HCT116 (cell line): ENCODE measurements around the gene RCOR3. TPM values are rescaled to one million over a fixed set of nuclear protein-coding genes. Genes with fewer than 3 reads are reported as not detected.

Experiments
- ATAC-seq: fragments of 200-7000 bp; cut with Tn5 transposase; 2 replicates; pipeline ENCODE4 v1.9.1; 2020; ENCODE audit warnings: mild to moderate bottlenecking, moderate library complexity
- BruUV-seq: library from RNA; stranded (reverse); fragments of 400-500 nt; replicated peaks from 2 replicates; lab custom pipeline; 2021; lab: Mats Ljungman, UMichigan
- CTCF ChIA-PET: fragments of 300-600 bp; sonication (Branson Sonifier 250); formaldehyde crosslinking; loops from one replicate; lab custom pipeline; 2021; ENCODE audit warnings: antibody characterized with exemption; lab: Charles Lee
- POLR2A ChIA-PET: fragments of 300-600, 350-600 bp; sonication (Branson Sonifier 250); formaldehyde crosslinking; loops from one replicate; lab custom pipeline; 2021; ENCODE audit warnings: antibody characterized with exemption; lab: Charles Lee
- RAD21 ChIA-PET, 2 experiments: fragments of 300-600 bp; sonication (Branson Sonifier 250); formaldehyde crosslinking; loops; one replicate each; lab custom pipeline; 2023; ENCODE audit warnings: low total read pairs in 2 of 2; ENCODE audit not compliant: uncharacterized antibody in 2 of 2, unreplicated experiment in 2 of 2, low non-redundant PET in 1 of 2; lab: Charles Lee
- DNase-seq: peaks from one replicate; pipeline ENCODE4 v3.0.0-alpha.2; 2010; ENCODE audit warnings: low read depth, low spot score
- H2AFZ ChIP-seq: fragments of 200-600 bp; shearing (Covaris generic), sonication (generic); 2 replicates; pipeline ENCODE4 v1.6.1; 2017; ENCODE audit warnings: low read depth, mixed run types, mixed read lengths, antibody characterized with exemption, low read length; ENCODE audit not compliant: poor library complexity, severe bottlenecking
- H3K27ac ChIP-seq: 2 replicates; pipeline ENCODE4 v1.5.1; 2012; ENCODE audit warnings: low read depth, low read length
- H3K27me3 ChIP-seq: fragments of 200-600 bp; sonication (generic); 2 replicates; pipeline ENCODE4 v1.6.1; 2016; ENCODE audit warnings: mixed run types, low read length, mixed read lengths; ENCODE audit not compliant: insufficient read depth
- H3K36me3 ChIP-seq, 2 experiments: fragments of 200-500 bp in 1 of 2; fragments of 200-600 bp in 1 of 2; sonication (Bioruptor generic) in 1 of 2; sonication (generic) in 1 of 2; 2 replicates each; pipeline versions ENCODE4 v1.5.1 to v1.6.1; 2014 to 2016; ENCODE audit warnings: low read length in 2 of 2, inconsistent platforms in 1 of 2, mixed read lengths in 1 of 2, mixed run types in 1 of 2; ENCODE audit not compliant: insufficient read depth in 2 of 2, control insufficient read depth in 1 of 2
- H3K4me1 ChIP-seq, 2 experiments: fragments of 200-600 bp in 1 of 2; sonication (generic) in 1 of 2; 2 replicates each; pipeline versions ENCODE4 v1.5.1 to v1.6.1; 2012 to 2017; ENCODE audit warnings: low read length in 2 of 2, inconsistent platforms in 1 of 2, mild to moderate bottlenecking in 1 of 2, mixed read lengths in 1 of 2, mixed run types in 1 of 2, moderate library complexity in 1 of 2; ENCODE audit not compliant: insufficient read depth in 2 of 2, control insufficient read depth in 1 of 2
- H3K4me2 ChIP-seq: fragments of 200-600 bp; sonication (generic); 2 replicates; pipeline ENCODE4 v1.6.1; 2017; ENCODE audit warnings: mixed run types, low read length, mixed read lengths
- H3K4me3 ChIP-seq, 2 experiments: fragments of 200-600 bp in 1 of 2; sonication (generic) in 1 of 2; replicated peaks in 1 of 2; 2 replicates each; pipeline ENCODE4 v1.5.1; 2011 to 2016; ENCODE audit warnings: low read length in 2 of 2, control low read depth in 1 of 2, low read depth in 1 of 2, mild to moderate bottlenecking in 1 of 2, mixed read lengths in 1 of 2, mixed run types in 1 of 2
- H3K79me2 ChIP-seq: fragments of 200-600 bp; sonication (generic); 2 replicates; pipeline ENCODE4 v1.6.1; 2017; ENCODE audit warnings: mild to moderate bottlenecking, mixed run types, low read length, moderate library complexity, mixed read lengths; ENCODE audit not compliant: insufficient read depth
- H3K9ac ChIP-seq: fragments of 200-600 bp; sonication (generic); 2 replicates; pipeline ENCODE4 v1.6.1; 2016; ENCODE audit warnings: low read length, mixed read lengths
- H3K9me2 ChIP-seq: fragments of 200-600 bp; sonication (generic), shearing (Covaris generic); 2 replicates; pipeline ENCODE4 v1.6.1; 2017; ENCODE audit warnings: mixed run types, mild to moderate bottlenecking, moderate library complexity; ENCODE audit not compliant: insufficient read depth
- H3K9me3 ChIP-seq, 2 experiments: fragments of 200-500 bp in 1 of 2; fragments of 200-600 bp in 1 of 2; sonication (Bioruptor generic) in 1 of 2; sonication (generic) in 1 of 2; 2 replicates each; pipeline ENCODE4 v1.6.1; 2014 to 2017; ENCODE audit warnings: low read length in 2 of 2, mixed read lengths in 2 of 2, inconsistent platforms in 1 of 2, low read depth in 1 of 2, mild to moderate bottlenecking in 1 of 2, mixed run types in 1 of 2, moderate library complexity in 1 of 2; ENCODE audit not compliant: control insufficient read depth in 1 of 2, insufficient read depth in 1 of 2
- H4K20me1 ChIP-seq: fragments of 200-600 bp; sonication (generic), shearing (Covaris generic); 2 replicates; pipeline ENCODE4 v1.6.1; 2017; ENCODE audit warnings: mixed run types, mild to moderate bottlenecking, moderate library complexity; ENCODE audit not compliant: insufficient read depth
- CEBPB ChIP-seq: IDR thresholded peaks from 2 replicates; pipeline ENCODE4 v1.6.1; 2012; ENCODE audit warnings: low read depth
- ELF1 ChIP-seq: IDR thresholded peaks from 2 replicates; pipeline ENCODE4 v1.6.1; 2012; ENCODE audit warnings: low read depth, borderline replicate concordance
- EZH2 ChIP-seq: fragments of 200-600 bp; sonication (generic); IDR thresholded peaks from 2 replicates; pipeline ENCODE4 v1.6.1; 2017; ENCODE audit warnings: antibody characterized with exemption, mixed run types
- FOSL1 ChIP-seq: IDR thresholded peaks from 2 replicates; pipeline ENCODE4 v1.6.1; 2012; ENCODE audit warnings: low read depth
- POLR2AphosphoS5 ChIP-seq: IDR thresholded peaks from 2 replicates; pipeline ENCODE4 v1.6.1; 2011; ENCODE audit warnings: mild to moderate bottlenecking, low read depth, low read length, moderate library complexity
- SP1 ChIP-seq: IDR thresholded peaks from 2 replicates; pipeline ENCODE4 v1.6.1; 2012; ENCODE audit warnings: low read depth
- SRF ChIP-seq: IDR thresholded peaks from 2 replicates; pipeline ENCODE4 v1.6.1; 2012; ENCODE audit warnings: low read depth
- TCF7L2 ChIP-seq: IDR thresholded peaks from 2 replicates; pipeline ENCODE4 v1.7.0; 2011; ENCODE audit warnings: borderline replicate concordance, inconsistent platforms; ENCODE audit not compliant: insufficient read depth, insufficient read length; ENCODE audit errors: extremely low read depth
- YY1 ChIP-seq: IDR thresholded peaks from 2 replicates; pipeline ENCODE4 v1.6.1; 2011; ENCODE audit warnings: low read length, low read depth, moderate library complexity, mild to moderate bottlenecking; ENCODE audit not compliant: insufficient replicate concordance; ENCODE audit errors: extremely low read depth
- ZFX ChIP-seq: fragments of 450-650 bp; IDR thresholded peaks from 2 replicates; pipeline ENCODE4 v1.6.1; 2017
- ZNF274 ChIP-seq: fragments of 200-500 bp; sonication (Bioruptor generic); IDR thresholded peaks from 2 replicates; pipeline ENCODE4 v1.6.1; 2014; ENCODE audit warnings: mild to moderate bottlenecking, low read depth, low read length, inconsistent platforms
- intact Hi-C: fragments of 100-400 bp; cut with micrococcal nuclease; formaldehyde crosslinking; loops from 2 replicates; pipeline ENCODE4 v1.10.0; 2022
- total RNA-seq: library from RNA; stranded (reverse); gene quantifications from one replicate; pipeline ENCODE4 v1.2.1, GENCODE V29; 2021; ENCODE audit not compliant: unreplicated experiment
- TF ChIP-seq, protein P1 (sequence below), 3 experiments: fragments of 200-600 bp in 1 of 3; sonication (generic) in 1 of 3; IDR thresholded peaks in 2 of 3; conservative IDR thresholded peaks in 1 of 3; 2 replicates each; pipeline ENCODE4 v1.5.1; 2012 to 2017; ENCODE audit warnings: low read depth in 2 of 3, low read length in 2 of 3, antibody characterized with exemption in 1 of 3, borderline replicate concordance in 1 of 3, control low read depth in 1 of 3, mild to moderate bottlenecking in 1 of 3, mixed read lengths in 1 of 3, mixed run types in 1 of 3, moderate library complexity in 1 of 3; ENCODE audit not compliant: insufficient read depth in 1 of 3
- TF ChIP-seq, protein P2 (sequence below): IDR thresholded peaks from 2 replicates; pipeline ENCODE4 v1.6.1; 2011; ENCODE audit warnings: mild to moderate bottlenecking, low read length, moderate library complexity; ENCODE audit not compliant: insufficient replicate concordance; ENCODE audit errors: extremely low read depth

The RCOR3 gene
- total RNA-seq, 1 experiment from 2014 or later = 25.7 TPM

DNA sequence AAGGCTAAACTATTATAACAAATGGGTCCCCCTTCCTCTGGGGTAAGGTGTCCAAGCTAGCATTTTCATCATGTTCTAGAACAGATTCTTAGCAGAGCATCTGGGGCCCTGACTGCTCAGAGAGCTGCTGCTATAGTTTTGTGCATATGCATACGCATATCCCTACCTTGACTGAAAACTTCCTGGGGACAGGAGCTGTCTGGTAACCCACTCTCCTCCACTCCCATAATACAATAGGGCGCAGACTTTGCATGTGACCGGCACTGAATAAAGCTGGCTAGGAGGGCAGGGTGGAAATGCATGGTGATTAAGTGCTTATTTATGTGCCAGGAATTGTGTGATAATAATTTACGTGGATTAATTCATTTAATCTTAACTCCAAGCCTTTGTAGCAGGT, 79.1 kb downstream of the RCOR3 start:
- POLR2A ChIA-PET = no interaction called here
- DNase-seq = no peak
- Histone ChIP-seq H4K20me1 (no peaks in the 10 kb centered on the region), H3K4me1 (peaks cover 0 to 13% of the 10 kb centered on the region in 2 experiments; a peak in 1 of 4 replicates), H3K27ac (no peak overlapping the region), H3K9me3 (no peaks in the 10 kb centered on the region), H3K79me2 (peaks cover 3% of the 10 kb centered on the region; the same call in 1 of the 2 replicates), H3K4me2 (no peak overlapping the region), H3K9ac (no peak overlapping the region), H3K27me3 (no peaks in the 10 kb centered on the region), H3K36me3 (no peaks in the 10 kb centered on the region), H2AFZ (no peak overlapping the region), H3K9me2 (no peaks in the 10 kb centered on the region), H3K4me3 (no peak overlapping the region)
- ATAC-seq = no peak
- TF ChIP-seq FOSL1 (no peak), YY1 (no peak), POLR2AphosphoS5 (no peak), CEBPB (no peak), ELF1 (no peak), SP1 (no peak), EZH2 (no peak), ZNF274 (no peak), ZFX (no peak), SRF (no peak), TCF7L2 (no peak)
- TF ChIP-seq, protein P1, sequence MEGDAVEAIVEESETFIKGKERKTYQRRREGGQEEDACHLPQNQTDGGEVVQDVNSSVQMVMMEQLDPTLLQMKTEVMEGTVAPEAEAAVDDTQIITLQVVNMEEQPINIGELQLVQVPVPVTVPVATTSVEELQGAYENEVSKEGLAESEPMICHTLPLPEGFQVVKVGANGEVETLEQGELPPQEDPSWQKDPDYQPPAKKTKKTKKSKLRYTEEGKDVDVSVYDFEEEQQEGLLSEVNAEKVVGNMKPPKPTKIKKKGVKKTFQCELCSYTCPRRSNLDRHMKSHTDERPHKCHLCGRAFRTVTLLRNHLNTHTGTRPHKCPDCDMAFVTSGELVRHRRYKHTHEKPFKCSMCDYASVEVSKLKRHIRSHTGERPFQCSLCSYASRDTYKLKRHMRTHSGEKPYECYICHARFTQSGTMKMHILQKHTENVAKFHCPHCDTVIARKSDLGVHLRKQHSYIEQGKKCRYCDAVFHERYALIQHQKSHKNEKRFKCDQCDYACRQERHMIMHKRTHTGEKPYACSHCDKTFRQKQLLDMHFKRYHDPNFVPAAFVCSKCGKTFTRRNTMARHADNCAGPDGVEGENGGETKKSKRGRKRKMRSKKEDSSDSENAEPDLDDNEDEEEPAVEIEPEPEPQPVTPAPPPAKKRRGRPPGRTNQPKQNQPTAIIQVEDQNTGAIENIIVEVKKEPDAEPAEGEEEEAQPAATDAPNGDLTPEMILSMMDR (IDR thresholded peaks at IDR 0.05 in 2 of 3, conservative IDR thresholded peaks at IDR 0.05 in 1 of 3; ENCODE audit: borderline replicate concordance in 1 of 3, insufficient read depth in 1 of 3, low read depth in 2 of 3, low read length in 2 of 3) = no peak
- TF ChIP-seq, protein P2, sequence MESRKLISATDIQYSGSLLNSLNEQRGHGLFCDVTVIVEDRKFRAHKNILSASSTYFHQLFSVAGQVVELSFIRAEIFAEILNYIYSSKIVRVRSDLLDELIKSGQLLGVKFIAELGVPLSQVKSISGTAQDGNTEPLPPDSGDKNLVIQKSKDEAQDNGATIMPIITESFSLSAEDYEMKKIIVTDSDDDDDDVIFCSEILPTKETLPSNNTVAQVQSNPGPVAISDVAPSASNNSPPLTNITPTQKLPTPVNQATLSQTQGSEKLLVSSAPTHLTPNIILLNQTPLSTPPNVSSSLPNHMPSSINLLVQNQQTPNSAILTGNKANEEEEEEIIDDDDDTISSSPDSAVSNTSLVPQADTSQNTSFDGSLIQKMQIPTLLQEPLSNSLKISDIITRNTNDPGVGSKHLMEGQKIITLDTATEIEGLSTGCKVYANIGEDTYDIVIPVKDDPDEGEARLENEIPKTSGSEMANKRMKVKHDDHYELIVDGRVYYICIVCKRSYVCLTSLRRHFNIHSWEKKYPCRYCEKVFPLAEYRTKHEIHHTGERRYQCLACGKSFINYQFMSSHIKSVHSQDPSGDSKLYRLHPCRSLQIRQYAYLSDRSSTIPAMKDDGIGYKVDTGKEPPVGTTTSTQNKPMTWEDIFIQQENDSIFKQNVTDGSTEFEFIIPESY = no peak
- no TSS peak for BruUV-seq
- CTCF ChIA-PET = interaction anchor here (1.0 kb wide), 1 partner anchor 15 kb away, joined by 3 read pairs; no protein-coding TSS in a partner anchor
- intact Hi-C loops = no loop called here
- RAD21 ChIA-PET = no interaction called here
